IMR-90 (cell line): ENCODE results near the gene SRPK1. TPM values are rescaled to one million over a fixed set of nuclear protein-coding genes. Genes with fewer than 3 reads are reported as not detected.

ENCODE experiments used
- ATAC-seq: fragments of 200-7000 bp; cut with Tn5 transposase; 2 replicates; pipeline ENCODE4 v1.9.1; 2020; ENCODE audit warnings: low read depth, mild to moderate bottlenecking, moderate library complexity
- BruUV-seq: library from RNA; stranded (reverse); fragments of 400-500 nt; replicated peaks from 2 replicates; lab custom pipeline; 2021; lab: Mats Ljungman, UMichigan
- CTCF ChIA-PET: fragments of 300-600 bp; formaldehyde crosslinking; extraction: SDS; loops from one replicate; lab custom pipeline; 2021; ENCODE audit warnings: antibody characterized with exemption; lab: Yijun Ruan, JAX
- POLR2A ChIA-PET: fragments of 300-600 bp; sonication (Branson Sonifier 250); formaldehyde crosslinking; loops from one replicate; lab custom pipeline; 2022; ENCODE audit warnings: antibody characterized with exemption; ENCODE audit not compliant: unreplicated experiment; lab: Charles Lee
- DNase-seq: peaks from one replicate; pipeline ENCODE4 v3.0.0; 2013
- H2AFZ ChIP-seq: replicated peaks from 2 replicates; pipeline ENCODE3; 2013; ENCODE audit warnings: low read length, mild to moderate bottlenecking; ENCODE audit not compliant: poor library complexity
- H2AK5ac ChIP-seq: 2 replicates; pipeline ENCODE4 v1.6.1; 2013; ENCODE audit warnings: low read depth, low read length, inconsistent platforms
- H2AK9ac ChIP-seq: replicated peaks from 2 replicates; pipeline ENCODE3; 2013; ENCODE audit warnings: mild to moderate bottlenecking, low read depth, low read length, moderate library complexity; ENCODE audit not compliant: poor library complexity
- H2BK120ac ChIP-seq: 2 replicates; pipeline ENCODE4 v1.6.1; 2013; ENCODE audit warnings: low read depth, low read length, inconsistent platforms
- H2BK15ac ChIP-seq: 3 replicates; pipeline ENCODE4 v1.6.1; 2013; ENCODE audit warnings: low read depth, low read length, inconsistent platforms
- H2BK20ac ChIP-seq: 2 replicates; pipeline ENCODE4 v1.6.1; 2013; ENCODE audit warnings: low read depth, mild to moderate bottlenecking, inconsistent platforms, low read length, moderate library complexity
- H2BK5ac ChIP-seq: 2 replicates; pipeline ENCODE4 v1.6.1; 2013; ENCODE audit warnings: mild to moderate bottlenecking, low read depth, low read length, inconsistent platforms; ENCODE audit not compliant: poor library complexity, severe bottlenecking
- H3K14ac ChIP-seq: replicated peaks from 2 replicates; pipeline ENCODE4 v1.6.1; 2013; ENCODE audit warnings: low read depth, low read length, inconsistent platforms
- H3K18ac ChIP-seq: 2 replicates; pipeline ENCODE4 v1.6.1; 2013; ENCODE audit warnings: low read depth, low read length, control low read depth
- H3K23ac ChIP-seq: 2 replicates; pipeline ENCODE4 v1.6.1; 2013; ENCODE audit warnings: low read depth, low read length, inconsistent platforms
- H3K27ac ChIP-seq: 2 replicates; pipeline ENCODE4 v1.5.1; 2013; ENCODE audit warnings: mild to moderate bottlenecking, control low read depth, low read length; ENCODE audit not compliant: insufficient read depth
- H3K27me3 ChIP-seq: 2 replicates; pipeline ENCODE4 v1.6.1; 2013; ENCODE audit warnings: low read length; ENCODE audit not compliant: control insufficient read depth, insufficient read depth
- H3K36me3 ChIP-seq: 2 replicates; pipeline ENCODE4 v1.6.1; 2013; ENCODE audit warnings: low read length, mixed read lengths; ENCODE audit not compliant: control insufficient read depth, insufficient read depth
- H3K4ac ChIP-seq: 2 replicates; pipeline ENCODE4 v1.6.1; 2013; ENCODE audit warnings: low read depth, low read length, inconsistent platforms
- H3K4me1 ChIP-seq: 2 replicates; pipeline ENCODE4 v1.6.1; 2013; ENCODE audit warnings: low read length, mixed read lengths; ENCODE audit not compliant: control insufficient read depth, insufficient read depth
- H3K4me2 ChIP-seq: 2 replicates; pipeline ENCODE4 v1.6.1; 2013; ENCODE audit warnings: low read depth, mild to moderate bottlenecking, control low read depth, low read length, moderate library complexity
- H3K4me3 ChIP-seq: 2 replicates; pipeline ENCODE4 v1.5.1; 2013; ENCODE audit warnings: low read depth, mild to moderate bottlenecking, control low read depth, low read length, moderate library complexity; ENCODE audit not compliant: insufficient read depth
- H3K56ac ChIP-seq: 2 replicates; pipeline ENCODE4 v1.6.1; 2013; ENCODE audit warnings: low read length, inconsistent platforms; ENCODE audit not compliant: insufficient read depth; ENCODE audit errors: extremely low read depth
- H3K79me1 ChIP-seq, 2 experiments: 2 replicates each; pipeline ENCODE4 v1.6.1; 2013; ENCODE audit warnings: low read length in 2 of 2, inconsistent platforms in 1 of 2, low read depth in 1 of 2
- H3K9ac ChIP-seq: 2 replicates; pipeline ENCODE4 v1.6.1; 2013; ENCODE audit warnings: low read depth, low read length, control low read depth
- H3K9me1 ChIP-seq: 2 replicates; pipeline ENCODE4 v1.6.1; 2013; ENCODE audit warnings: low read length, inconsistent platforms; ENCODE audit not compliant: insufficient read depth
- H3K9me3 ChIP-seq: 2 replicates; pipeline ENCODE4 v1.6.1; 2013; ENCODE audit warnings: low read length; ENCODE audit not compliant: control insufficient read depth, insufficient read depth
- H4K20me1 ChIP-seq: 2 replicates; pipeline ENCODE4 v1.6.1; 2013; ENCODE audit warnings: low read length, inconsistent platforms; ENCODE audit not compliant: insufficient read depth
- H4K5ac ChIP-seq: 2 replicates; pipeline ENCODE4 v1.6.1; 2013; ENCODE audit warnings: mild to moderate bottlenecking, low read depth, low read length, control low read depth
- H4K8ac ChIP-seq, 2 experiments: 2 replicates each; pipeline ENCODE4 v1.6.1; 2013; ENCODE audit warnings: low read depth in 2 of 2, low read length in 2 of 2, control low read depth in 1 of 2, inconsistent platforms in 1 of 2
- H4K91ac ChIP-seq: 2 replicates; pipeline ENCODE4 v1.6.1; 2013; ENCODE audit warnings: low read depth, low read length, inconsistent platforms; ENCODE audit not compliant: insufficient read depth
- CEBPB ChIP-seq: IDR thresholded peaks from 2 replicates; pipeline ENCODE4 v1.6.1; 2012; ENCODE audit warnings: low read depth, low read length, improper control_type of control experiment
- CTCF ChIP-seq: conservative IDR thresholded peaks from 2 replicates; pipeline ENCODE4 v1.5.1; 2012; ENCODE audit warnings: mild to moderate bottlenecking, low read depth, low read length, improper control_type of control experiment
- MAFK ChIP-seq: IDR thresholded peaks from 2 replicates; pipeline ENCODE4 v1.6.1; 2012; ENCODE audit warnings: low read depth, low read length, improper control_type of control experiment
- MXI1 ChIP-seq: IDR thresholded peaks from 2 replicates; pipeline ENCODE4 v1.6.1; 2012; ENCODE audit warnings: low read depth, mild to moderate bottlenecking, low read length, moderate library complexity, borderline replicate concordance
- NFE2L2 ChIP-seq: fragments of 150-350 bp; IDR thresholded peaks from 2 replicates; pipeline ENCODE4 v1.6.1; 2016; ENCODE audit warnings: low read depth, mild to moderate bottlenecking, low read length
- WGBS, 2 experiments: methylation state at CpG; one replicate each; pipeline versions ENCODE4 v1.1.5 to v1.1.7; 2013; ENCODE audit warnings: missing lambda C conversion rate in 2 of 2; ENCODE audit not compliant: insufficient read length in 1 of 2; ENCODE audit errors: extremely low coverage in 2 of 2; 5-methylcytosine and 5-hydroxymethylcytosine counted together
- dilution Hi-C: fragments of 300-500 bp; cut with HindIII; formaldehyde crosslinking; loops from one replicate; pipeline ENCODE4 v1.14.3; 2018; ENCODE audit warnings: low sequenced_read_pairs; ENCODE audit not compliant: unreplicated experiment
- in situ Hi-C: fragments of 300-500 bp; cut with MboI; formaldehyde crosslinking; loops from 3 replicates; pipeline ENCODE4 v1.14.3; 2019; ENCODE audit warnings: low sequenced_read_pairs, inconsistent platforms, mixed read lengths
- intact Hi-C: fragments of 100-400 bp; cut with micrococcal nuclease; formaldehyde crosslinking; loops from 2 replicates; pipeline ENCODE4 v1.10.0; 2022
- polyA plus RNA-seq, 3 experiments: library from polyadenylated mRNA; depleted of rRNA; stranded (reverse); fragments of >200 nt; gene quantifications; 2 replicates each; pipeline ENCODE4 v1.2.3, GENCODE V29; 2012; ENCODE audit warnings: low replicate concordance in 1 of 3
- total RNA-seq: library from RNA; depleted of rRNA; stranded (reverse); fragments of >200 nt; gene quantifications from 2 replicates; pipeline ENCODE4 v1.2.3, GENCODE V29; 2012

Gene SRPK1
- total and polyA plus RNA-seq, 2 of the 4 experiments (the other 2 are of a cell fraction): 22.5 to 44.6 TPM

GRCh38 chr6:35788423-35788982 is 132.4 kb downstream of the SRPK1 start:
- WGBS, 2 experiments: 35% methylated on average over 2 of the region's 4 CpGs; no CpG with 5 or more reads in 1 of the 2 experiments
- Histone ChIP-seq H2AFZ (no peak overlapping the region), H3K56ac (no peak overlapping the region), H3K79me1 (no peaks in the 10 kb centered on the region), H3K14ac (no peak overlapping the region), H3K27me3 (peaks cover 62% of the 10 kb centered on the region), H2BK20ac (no peak overlapping the region), H3K18ac (no peak overlapping the region), H2AK5ac (no peak overlapping the region), H3K9me1 (no peaks in the 10 kb centered on the region), H3K9me3 (peaks cover 2% of the 10 kb centered on the region; the same call in 1 of the 2 replicates), H2BK5ac (no peak overlapping the region), H3K23ac (no peak overlapping the region), H4K8ac (no peak overlapping the region), H4K20me1 (no peaks in the 10 kb centered on the region), H3K36me3 (no peaks in the 10 kb centered on the region), H3K4me3 (no peak overlapping the region), H3K4ac (no peak overlapping the region), H3K4me2 (no peak overlapping the region), H3K27ac (no peak overlapping the region), H3K4me1 (no peaks in the 10 kb centered on the region), H2BK15ac (no peak overlapping the region), H4K5ac (no peak overlapping the region), H3K9ac (no peak overlapping the region), H2AK9ac (no peak overlapping the region), H2BK120ac (no peak overlapping the region), H4K91ac (no peak overlapping the region)
- ChIA-PET CTCF (no interaction called here), POLR2A (no interaction called here)
- ATAC-seq (no peak), DNase-seq (no peak)
- no TSS peak for BruUV-seq
- in situ Hi-C loops (no loop called here), intact Hi-C loops (no loop called here), dilution Hi-C loops (no loop called here)
- TF ChIP-seq NFE2L2 (no peak), MAFK (no peak), CTCF (no peak), MXI1 (no peak), CEBPB (no peak)
